Upper lobe of right lung (tissue), 1 donor: ENCODE data around the gene TUBAL3. TPM values are rescaled to one million over a fixed set of nuclear protein-coding genes. Genes with fewer than 3 reads are reported as not detected.

Experiments used
- ATAC-seq: fragments of 200-7000 bp; cut with Tn5 transposase; one replicate; pipeline ENCODE4 v1.9.1; 2020; ENCODE audit warnings: mild to moderate bottlenecking, moderate library complexity
- DNase-seq: peaks from one replicate; pipeline ENCODE4 v3.0.0-alpha.2; 2020
- H3K27ac ChIP-seq: fragments of 200-600 bp; one replicate; pipeline ENCODE4 v1.8.0; 2022
- H3K27me3 ChIP-seq: fragments of 200-600 bp; one replicate; pipeline ENCODE4 v1.8.0; 2022; ENCODE audit warnings: mild to moderate bottlenecking
- H3K36me3 ChIP-seq: fragments of 200-600 bp; one replicate; pipeline ENCODE4 v1.8.0; 2022
- H3K4me1 ChIP-seq: fragments of 200-600 bp; one replicate; pipeline ENCODE4 v1.8.0; 2022
- H3K4me3 ChIP-seq: fragments of 200-600 bp; one replicate; pipeline ENCODE4 v1.8.0; 2022; ENCODE audit warnings: mild to moderate bottlenecking
- H3K9me3 ChIP-seq: fragments of 200-600 bp; one replicate; pipeline ENCODE4 v1.8.0; 2022
- CTCF ChIP-seq: fragments of 200-600 bp; IDR thresholded peaks from one replicate; pipeline ENCODE4 v1.8.0; 2022; ENCODE audit warnings: antibody characterized with exemption
- intact Hi-C: fragments of 100-400 bp; cut with DNase I; formaldehyde crosslinking; loops from one replicate; pipeline ENCODE4 v1.11.0; 2022
- long read RNA-seq: library from polyadenylated mRNA; unstranded; transcript quantifications from one replicate; pipeline ENCODE4 v2.0.0, GENCODE V29; 2021
- total RNA-seq: library from RNA; stranded (reverse); fragmentation: NEBNext Ultra II Directional; extraction: Animal tissue kit (Norgen Biotek cat#: 25700); gene quantifications from one replicate; pipeline ENCODE4 v1.2.1, GENCODE V29; 2021
- donor health status: DM: no; HTN: yes; CAD: no; lungs with severe emphysema.

The TUBAL3 gene
- not detected for total RNA-seq
- long read RNA-seq, result 0 reads

GRCh38 chr10:5404208-5405041, at the start of gene TUBAL3:
TSS of gene TUBAL3 (minus strand) at chr10:5404828. CDS start at chr10:5404792, 36 bp downstream.
- intact Hi-C loops, result no loop called here
- Histone ChIP-seq H3K4me1 (no peaks in the 10 kb centered on the region), H3K27me3 (no peaks in the 10 kb centered on the region), H3K9me3 (no peaks in the 10 kb centered on the region), H3K4me3 (no peak within 1 kb of the TSS), H3K36me3 (no peaks in the 10 kb centered on the region), H3K27ac (no peak within 1 kb of the TSS)
- ATAC-seq (no peak), DNase-seq (no peak)
- TF ChIP-seq CTCF, result no peak

GRCh38 chr10:5453749-5454489, 49.3 kb upstream of the TUBAL3 start:
- Histone ChIP-seq H3K36me3 (peaks cover 62% of the 10 kb centered on the region), H3K27me3 (no peaks in the 10 kb centered on the region), H3K27ac (no peak overlapping the region), H3K9me3 (no peaks in the 10 kb centered on the region), H3K4me3 (no peak overlapping the region), H3K4me1 (peaks cover 20% of the 10 kb centered on the region)
- intact Hi-C loops, result no loop called here
- no peak for DNase-seq
- ATAC-seq, result no peak
- no peak for TF ChIP-seq CTCF

- peaks cover 22% of the 10 kb centered on the region for H3K4me1 ChIP-seq
- no peak for TF ChIP-seq CTCF
- H3K36me3 ChIP-seq, result peaks cover 41% of the 10 kb centered on the region
- H3K27me3 ChIP-seq, result no peaks in the 10 kb centered on the region
- intact Hi-C loops, result no loop called here
- DNase-seq, result no peak
- H3K27ac ChIP-seq, result no peak overlapping the region
- no peaks in the 10 kb centered on the region for H3K9me3 ChIP-seq
- H3K4me3 ChIP-seq, result no peak overlapping the region
- no peak for ATAC-seq
These were observed 46.2 kb upstream of the TUBAL3 start for GRCh38 chr10:5450605-5451384.

GRCh38 chr10:5449823-5450222, 45.2 kb upstream of the TUBAL3 start:
- Histone ChIP-seq H3K4me1 (peaks cover 22% of the 10 kb centered on the region), H3K4me3 (peak overlapping the region; percentile 53), H3K9me3 (no peaks in the 10 kb centered on the region), H3K27ac (no peak overlapping the region), H3K36me3 (peaks cover 31% of the 10 kb centered on the region), H3K27me3 (no peaks in the 10 kb centered on the region)
- peak; percentile 35 for ATAC-seq
- DNase-seq, result no peak
- intact Hi-C loops, result no loop called here
- TF ChIP-seq CTCF, result no peak

- DNase-seq (no peak), ATAC-seq (no peak)
- no peak for TF ChIP-seq CTCF
- H3K27me3 ChIP-seq, result no peaks in the 10 kb centered on the region
- H3K4me3 ChIP-seq, result peak overlapping the region; percentile 53
- peak overlapping the region; percentile 68 for H3K27ac ChIP-seq
- intact Hi-C loops, result no loop called here
- no peaks in the 10 kb centered on the region for H3K9me3 ChIP-seq
- peaks cover 22% of the 10 kb centered on the region for H3K4me1 ChIP-seq
- peaks cover 25% of the 10 kb centered on the region for H3K36me3 ChIP-seq
These were observed 44.6 kb upstream of the TUBAL3 start for GRCh38 chr10:5449227-5449626.
